NCI-H1436 treated with DMSO at 0.1 percent for 48 hours (cell line): ENCODE results near the gene ATF4.

ENCODE experiments used
- DNase-seq: peaks from one replicate; lab custom pipeline; 2025; lab: John Stamatoyannopoulos, UW

The ATF4 gene

GRCh38 chr22:39520226-39521105, at the start of gene ATF4:
TSS of gene ATF4 (plus strand) at chr22:39520562. CDS start at chr22:39521446, 884 bp downstream.
- DNase-seq = no peak

- DNase-seq = no peak
Observed at GRCh38 chr22:39471381-39472141, 48.8 kb upstream of the ATF4 start.

GRCh38 chr22:39472570-39473556, 47.5 kb upstream of the ATF4 start:
- DNase-seq = no peak

DNA sequence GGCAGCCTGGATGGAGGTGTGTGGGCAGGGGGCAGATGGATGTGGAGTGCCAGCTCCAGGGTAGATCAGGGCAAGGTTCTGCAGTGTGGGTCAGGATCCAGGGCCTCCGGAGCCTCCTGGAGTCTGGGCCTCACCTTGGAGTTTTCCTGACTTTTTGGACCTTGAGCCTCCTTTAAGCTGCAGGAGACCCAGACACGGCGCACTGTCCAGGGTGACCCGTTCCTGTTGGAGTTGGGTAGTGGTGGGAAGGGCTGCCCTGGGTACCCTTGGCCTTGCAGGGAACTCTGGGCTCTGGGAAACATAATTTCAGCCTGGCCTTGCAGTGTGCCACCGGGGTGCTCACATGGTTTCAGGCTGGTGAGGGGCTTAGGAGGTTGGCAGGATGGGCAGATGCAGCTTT, 46.5 kb upstream of the ATF4 start:
- no peak for DNase-seq

- no peak for DNase-seq
Observed at GRCh38 chr22:39474351-39475111, 45.8 kb upstream of the ATF4 start.

GRCh38 chr22:39475337-39475736, 45.0 kb upstream of the ATF4 start:
- no peak for DNase-seq

GRCh38 chr22:39475902-39476301, 44.5 kb upstream of the ATF4 start:
- DNase-seq = no peak

- no peak for DNase-seq
Observed at GRCh38 chr22:39476664-39477063, 43.7 kb upstream of the ATF4 start.

GRCh38 chr22:39477542-39477941, 42.8 kb upstream of the ATF4 start:
- no peak for DNase-seq

DNA sequence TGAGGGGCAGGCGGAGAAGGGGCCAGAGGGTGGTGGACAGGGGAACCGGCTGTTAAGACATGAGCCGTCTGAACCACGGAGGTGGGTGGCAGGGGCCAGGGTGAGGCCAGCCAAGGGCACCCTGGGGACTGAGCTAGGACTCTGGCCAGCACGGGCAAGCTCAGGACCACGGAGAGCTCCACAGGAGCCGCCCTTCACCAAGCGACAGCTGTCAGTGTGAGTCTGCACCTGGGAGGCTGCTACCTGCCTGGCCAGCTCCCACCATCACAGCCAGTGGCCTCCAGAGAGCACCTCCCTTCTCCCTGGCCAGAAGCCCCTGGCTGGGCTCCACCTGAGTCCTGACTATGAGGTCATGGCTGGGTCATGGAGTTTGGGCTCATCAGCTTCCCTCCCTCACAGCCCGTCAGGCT, 41.9 kb upstream of the ATF4 start:
- no peak for DNase-seq

DNA sequence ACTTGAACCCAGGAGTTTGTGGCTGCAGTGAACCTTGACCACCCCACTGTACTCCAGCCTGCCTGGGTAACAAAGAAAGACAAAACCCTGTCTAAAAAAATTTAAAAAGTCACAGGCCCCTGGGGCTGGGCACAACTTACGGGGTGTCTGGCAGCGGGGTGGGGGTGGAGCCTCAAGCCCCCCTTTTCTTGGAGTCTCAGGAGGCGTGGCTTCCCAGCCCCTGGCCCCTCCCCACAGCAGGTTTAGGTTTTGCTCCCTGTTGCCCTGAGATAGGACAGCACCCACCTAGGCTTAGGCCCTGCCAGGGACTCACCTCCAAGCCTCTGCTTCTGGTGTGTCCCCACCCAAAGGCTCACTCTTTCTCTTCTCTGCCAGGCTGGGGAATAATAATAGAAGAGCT, 41.1 kb upstream of the ATF4 start:
- no peak for DNase-seq

- no peak for DNase-seq
Observed at GRCh38 chr22:39480557-39480956, 39.8 kb upstream of the ATF4 start.

GRCh38 chr22:39481054-39481453, 39.3 kb upstream of the ATF4 start:
- DNase-seq = no peak

DNA sequence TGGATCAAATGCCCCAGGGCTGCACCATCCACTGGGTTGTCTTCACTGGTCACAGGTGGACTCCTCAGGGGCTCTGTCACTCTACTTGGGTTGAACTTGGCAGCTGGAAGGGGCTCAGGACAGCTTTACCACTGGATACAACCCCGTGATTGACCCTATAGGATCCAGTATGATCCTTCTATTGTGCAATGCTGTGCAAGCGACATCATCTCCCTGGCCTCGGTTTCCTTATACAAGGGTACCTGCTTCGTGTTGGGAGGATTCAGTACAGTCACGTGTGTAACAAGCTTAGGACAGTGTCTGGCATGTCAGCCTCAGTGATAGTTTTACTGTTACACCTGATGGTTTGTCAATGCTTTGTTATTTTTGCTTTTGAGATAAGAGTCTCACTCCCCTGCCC, 38.8 kb upstream of the ATF4 start:
- DNase-seq = no peak

DNA sequence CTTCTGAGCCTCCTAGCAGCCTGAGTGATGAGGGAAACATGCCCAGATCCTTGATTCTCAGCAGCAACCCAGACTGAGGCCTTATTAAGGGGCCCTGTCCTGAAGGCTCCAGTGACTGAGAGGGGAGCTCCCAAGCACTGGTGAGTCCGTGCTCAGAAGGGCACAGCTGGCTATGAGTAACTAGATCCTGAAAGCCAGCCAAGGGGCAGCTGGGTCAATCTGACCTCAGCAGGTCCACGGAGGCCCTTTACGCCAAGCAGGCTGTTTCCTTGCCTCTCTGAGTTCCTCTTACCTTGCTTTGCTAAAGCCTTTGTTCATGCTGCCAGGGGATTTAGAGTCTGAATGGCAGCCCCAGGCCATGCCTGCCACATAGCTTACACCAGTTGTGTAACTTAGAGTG, 37.6 kb upstream of the ATF4 start:
- DNase-seq = no peak

DNA sequence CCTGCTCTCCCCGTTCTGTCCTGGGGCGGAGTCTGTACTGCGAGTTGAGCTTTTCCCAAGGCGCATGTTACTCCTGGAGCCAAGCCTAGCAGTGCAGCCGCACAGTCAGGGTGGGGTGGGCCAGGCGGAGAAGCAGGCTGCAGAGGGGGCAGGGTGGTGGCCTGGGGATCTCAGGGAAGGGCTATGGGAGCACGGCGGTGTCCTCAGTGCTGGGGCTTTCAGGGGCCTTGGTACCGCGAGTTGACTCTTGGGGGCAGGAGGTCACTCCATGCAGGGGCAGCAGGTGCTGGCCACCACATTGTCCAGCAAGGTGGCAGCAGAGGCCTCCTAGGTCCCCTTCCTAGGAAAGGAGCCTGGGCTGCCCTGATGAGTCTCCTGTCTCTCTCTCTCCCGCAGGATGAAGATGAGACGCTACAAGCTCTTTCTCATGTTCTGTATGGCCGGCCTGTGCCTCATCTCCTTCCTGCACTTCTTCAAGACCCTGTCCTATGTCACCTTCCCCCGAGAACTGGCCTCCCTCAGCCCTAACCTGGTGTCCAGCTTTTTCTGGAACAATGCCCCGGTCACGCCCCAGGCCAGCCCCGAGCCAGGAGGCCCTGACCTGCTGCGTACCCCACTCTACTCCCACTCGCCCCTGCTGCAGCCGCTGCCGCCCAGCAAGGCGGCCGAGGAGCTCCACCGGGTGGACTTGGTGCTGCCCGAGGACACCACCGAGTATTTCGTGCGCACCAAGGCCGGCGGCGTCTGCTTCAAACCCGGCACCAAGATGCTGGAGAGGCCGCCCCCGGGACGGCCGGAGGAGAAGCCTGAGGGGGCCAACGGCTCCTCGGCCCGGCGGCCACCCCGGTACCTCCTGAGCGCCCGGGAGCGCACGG, 33.2 kb upstream of the ATF4 start:
- DNase-seq = no peak

GRCh38 chr22:39487826-39488520, 32.4 kb upstream of the ATF4 start:
- no peak for DNase-seq

DNA sequence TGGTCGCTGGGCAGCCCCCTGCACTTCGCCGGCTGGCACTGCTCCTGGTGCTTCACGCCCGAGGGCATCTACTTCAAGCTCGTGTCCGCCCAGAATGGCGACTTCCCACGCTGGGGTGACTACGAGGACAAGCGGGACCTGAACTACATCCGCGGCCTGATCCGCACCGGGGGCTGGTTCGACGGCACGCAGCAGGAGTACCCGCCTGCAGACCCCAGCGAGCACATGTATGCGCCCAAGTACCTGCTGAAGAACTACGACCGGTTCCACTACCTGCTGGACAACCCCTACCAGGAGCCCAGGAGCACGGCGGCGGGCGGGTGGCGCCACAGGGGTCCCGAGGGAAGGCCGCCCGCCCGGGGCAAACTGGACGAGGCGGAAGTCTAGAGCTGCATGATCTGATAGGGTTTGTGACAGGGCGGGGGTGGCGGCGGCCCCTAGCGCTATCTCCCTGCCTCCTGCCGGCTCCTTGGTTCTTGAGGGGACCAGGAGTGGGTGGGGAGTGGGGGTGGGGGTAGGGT, 31.7 kb upstream of the ATF4 start:
- DNase-seq = no peak
